HG03196 (cell line): Measurements from ENCODE around the gene KCND3.

Experiments
- ATAC-seq: cut with Tn5 transposase; IDR thresholded peaks from one replicate; pipeline ENCODE4 v1.9.1; 2021; ENCODE audit not compliant: unreplicated experiment

The KCND3 gene

DNA sequence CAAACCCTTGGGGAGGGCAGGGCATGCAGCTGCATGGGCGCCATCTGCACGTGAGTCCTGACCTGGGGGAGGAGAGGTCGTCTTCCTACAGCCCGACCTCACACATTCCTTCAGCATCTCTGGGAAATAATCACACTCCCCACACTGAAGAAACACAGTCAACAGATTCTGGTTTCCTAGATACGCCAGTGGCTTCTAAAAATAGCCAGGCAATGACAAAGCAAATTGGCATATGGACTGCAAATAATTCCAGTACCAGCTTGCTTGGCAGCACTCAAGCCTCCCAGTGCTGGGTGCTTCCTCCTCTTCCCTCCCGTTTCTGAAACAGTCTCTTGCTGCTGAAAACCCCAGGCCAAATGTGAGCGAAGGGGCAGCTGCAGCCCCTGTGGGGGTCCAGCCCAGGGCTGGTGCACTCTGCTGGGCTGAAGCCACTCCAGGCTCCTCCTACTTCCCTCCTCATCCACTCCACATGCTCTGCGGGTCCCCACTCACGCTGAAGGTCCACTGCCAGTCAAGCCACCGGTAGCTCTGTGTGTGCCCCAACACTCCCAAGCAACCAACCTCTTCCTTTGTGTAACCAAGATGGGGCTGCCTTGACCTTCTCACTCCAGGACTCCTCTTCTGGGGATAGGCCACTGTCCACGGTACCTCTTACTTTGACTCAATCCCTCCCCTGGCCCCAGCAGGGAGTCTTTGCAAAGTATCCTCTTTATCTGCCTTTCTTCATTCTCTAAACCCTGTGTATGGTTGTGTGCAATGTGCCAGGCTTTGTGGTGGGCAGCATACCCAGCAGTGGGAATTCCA lies 69.0 kb downstream of the KCND3 start:
- no peak for ATAC-seq

DNA sequence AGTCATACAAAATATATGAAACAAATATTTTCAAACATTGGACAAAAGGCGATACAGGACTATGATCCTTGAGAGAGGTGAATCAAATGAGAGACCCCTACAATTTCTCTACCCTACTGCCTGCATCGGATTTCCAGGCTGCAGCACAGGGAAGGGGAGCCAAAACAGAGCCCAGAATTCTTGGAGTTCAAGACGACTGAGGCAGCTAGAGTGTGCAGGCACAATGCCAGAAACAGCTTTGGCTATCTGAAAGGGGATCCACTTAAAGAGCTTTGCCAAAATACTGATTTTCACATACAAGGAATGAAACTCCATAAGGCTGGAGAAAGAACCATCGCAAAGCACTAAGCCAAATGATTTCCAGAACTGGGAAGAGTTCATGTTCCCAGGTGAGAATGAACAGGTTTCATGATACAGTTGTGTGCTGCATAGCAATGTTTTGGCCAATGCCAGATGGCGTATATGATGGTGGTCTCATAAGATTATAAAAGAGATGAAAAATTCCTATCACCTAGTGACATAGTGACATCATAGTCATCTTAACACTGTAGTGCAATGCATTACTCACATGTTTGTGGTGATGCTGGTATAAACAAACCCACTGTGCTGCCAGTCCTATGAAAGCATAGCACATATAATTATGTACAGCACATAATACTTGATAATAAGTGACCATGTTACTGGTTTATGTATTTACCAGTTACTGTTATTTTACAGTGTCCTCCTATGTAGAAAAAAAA lies 77.5 kb downstream of the KCND3 start:
- no peak for ATAC-seq

DNA sequence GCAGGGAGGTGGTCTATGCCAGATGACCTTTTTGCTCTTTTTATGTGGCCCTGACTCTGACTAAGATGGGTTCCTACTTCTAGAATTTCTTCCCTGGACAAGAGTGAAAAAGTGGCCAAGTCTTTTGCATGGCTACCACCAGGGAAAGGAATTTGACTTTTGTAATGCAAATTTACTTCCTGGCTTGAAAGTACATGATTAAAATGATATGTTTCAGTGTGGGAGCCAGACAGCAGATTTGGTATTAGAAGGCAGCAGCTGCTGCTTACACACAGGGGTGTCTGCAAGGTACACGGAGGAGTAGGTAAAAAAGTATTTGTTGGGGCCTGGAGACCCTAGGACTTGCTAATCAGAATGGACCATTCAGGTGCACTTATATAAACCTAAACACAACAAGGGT lies 78.4 kb downstream of the KCND3 start:
- no peak for ATAC-seq

DNA sequence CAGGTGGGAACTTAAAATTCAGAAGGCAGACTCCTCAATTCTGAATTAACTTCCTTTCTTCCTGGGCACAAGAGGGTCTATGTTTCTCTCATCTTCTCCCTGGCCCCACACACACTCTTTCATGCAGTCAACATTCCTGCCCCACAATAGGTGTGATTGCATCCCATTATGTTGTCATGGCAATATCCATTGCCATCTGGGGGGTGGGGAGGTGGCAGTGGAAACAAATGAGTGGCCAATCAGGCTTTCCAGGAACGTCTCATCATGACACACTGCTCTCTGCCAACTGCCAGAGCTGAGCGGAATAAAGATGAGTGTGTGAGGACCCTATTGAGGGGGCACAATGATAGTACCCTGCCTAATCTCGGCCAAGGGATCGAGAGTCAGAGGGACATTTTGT lies 80.4 kb downstream of the KCND3 start:
- no peak for ATAC-seq

DNA sequence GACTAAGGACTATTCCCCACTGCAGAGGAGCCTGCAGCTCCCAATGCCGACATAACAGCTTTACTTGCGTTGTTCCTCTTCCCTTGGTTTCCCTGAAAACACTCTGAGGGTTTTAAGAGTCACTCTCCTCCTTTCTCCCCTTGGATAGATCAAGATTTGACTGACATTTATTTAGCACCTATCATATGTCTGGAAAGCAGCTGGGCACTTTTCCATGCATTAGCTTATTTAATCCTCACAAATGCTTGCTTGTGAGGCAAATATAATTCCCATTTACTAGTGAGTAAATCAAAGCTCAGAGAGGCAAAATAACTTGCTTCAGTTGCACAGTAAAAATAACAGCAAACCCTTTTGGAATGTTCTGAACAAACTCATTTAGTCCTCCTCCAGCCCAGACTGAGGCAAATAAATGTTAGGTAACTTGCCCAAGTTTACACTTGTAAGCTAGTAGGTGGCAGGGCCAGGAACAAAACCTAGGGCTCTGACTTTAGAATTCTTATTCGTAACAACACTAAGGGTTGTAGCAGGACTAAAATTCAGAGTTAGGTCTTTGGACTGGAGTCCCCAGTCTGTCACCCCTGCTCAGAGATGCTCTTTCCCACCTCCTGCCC lies 81.4 kb downstream of the KCND3 start:
- ATAC-seq, result no peak

DNA sequence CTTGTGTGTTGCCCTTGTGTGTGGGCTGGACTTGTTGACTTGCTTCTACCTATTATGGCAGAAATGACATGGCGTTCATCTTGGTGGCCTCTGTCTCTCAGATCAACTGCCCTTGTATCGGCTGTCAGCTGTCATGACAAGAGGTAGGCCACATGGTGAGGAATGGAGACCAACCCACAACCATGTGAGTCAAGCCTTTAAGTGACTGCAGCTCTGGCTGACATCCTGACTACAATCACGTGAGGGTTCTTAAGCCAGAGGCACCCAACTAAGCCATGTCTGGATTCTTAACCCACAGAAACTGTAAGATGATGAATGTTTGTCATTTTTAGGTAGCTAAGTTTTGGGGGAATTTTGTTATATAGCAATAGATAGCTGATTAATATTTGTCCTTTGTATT lies 82.1 kb downstream of the KCND3 start:
- no peak for ATAC-seq

DNA sequence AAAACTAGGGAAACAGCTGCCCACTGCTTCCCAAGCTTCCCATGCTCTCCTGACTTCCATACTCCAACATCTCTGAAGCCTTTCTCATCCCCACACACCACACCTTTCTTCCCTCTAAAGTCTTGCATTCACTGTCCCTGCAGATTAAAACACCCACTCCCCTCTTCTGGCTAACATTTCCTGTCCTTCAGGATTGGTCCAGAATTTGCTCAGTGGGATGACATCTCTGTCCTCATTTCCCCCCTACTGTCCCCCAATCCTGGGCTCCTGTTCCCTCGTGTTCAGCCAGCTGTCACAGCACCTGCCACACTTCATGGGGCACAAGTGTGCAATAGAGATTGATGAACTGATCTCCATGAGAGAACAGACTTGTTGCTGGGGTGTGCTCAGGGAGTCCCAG lies 82.7 kb downstream of the KCND3 start:
- ATAC-seq, result no peak

DNA sequence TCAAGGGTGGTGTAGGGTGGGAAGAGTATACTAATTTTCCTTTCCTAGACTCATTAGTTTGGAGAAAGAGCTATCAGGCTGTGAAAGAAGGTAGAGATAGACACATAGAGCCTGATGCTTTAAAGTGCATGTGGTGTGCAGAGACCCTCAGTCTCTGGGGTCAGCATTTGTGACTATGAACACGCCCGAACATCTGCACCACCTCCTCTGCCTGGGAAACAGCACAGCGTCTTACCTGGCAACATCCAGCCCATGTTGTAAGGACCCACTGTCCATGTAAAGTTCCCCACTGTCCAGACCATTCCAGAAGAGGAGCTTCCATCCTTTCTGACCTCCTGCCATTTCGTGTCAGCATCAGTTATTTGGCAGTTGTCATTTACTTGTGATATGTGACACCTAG lies 83.4 kb downstream of the KCND3 start:
- ATAC-seq, result no peak

DNA sequence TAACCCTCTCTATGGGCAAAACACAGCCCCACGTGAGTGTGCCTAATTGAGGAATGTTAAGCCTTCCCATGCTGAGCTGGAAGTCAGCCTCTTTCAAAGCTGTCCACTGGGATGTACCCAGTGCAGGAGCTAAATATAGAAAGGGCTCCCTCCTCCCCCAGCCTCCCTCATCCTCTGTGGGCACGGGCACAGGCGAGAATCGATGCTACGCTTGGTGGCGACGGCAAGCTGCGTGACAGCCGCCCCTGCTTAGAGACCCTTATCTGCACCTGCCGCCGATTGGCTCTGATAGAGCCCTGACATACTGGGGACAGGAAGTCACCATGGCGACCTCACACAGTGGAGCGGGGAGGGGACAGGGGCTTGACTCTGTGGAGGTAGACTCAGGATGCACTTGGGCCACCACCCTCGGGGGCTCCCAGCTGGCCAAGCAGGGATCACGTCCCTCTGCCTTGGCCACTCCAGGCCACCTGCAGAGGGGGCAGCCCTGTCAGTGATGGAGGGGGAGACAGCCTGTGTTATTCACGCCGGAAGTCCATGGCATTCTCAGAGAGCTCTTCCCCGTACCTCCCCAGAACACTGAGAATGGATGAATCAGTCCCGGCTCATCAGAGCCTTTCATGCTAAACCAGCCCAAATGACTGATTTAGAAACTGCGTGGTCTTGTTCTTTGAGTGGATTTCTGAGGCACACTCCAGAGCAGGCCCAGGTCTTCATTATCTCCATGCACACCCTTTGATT lies 84.8 kb downstream of the KCND3 start:
- no peak for ATAC-seq

DNA sequence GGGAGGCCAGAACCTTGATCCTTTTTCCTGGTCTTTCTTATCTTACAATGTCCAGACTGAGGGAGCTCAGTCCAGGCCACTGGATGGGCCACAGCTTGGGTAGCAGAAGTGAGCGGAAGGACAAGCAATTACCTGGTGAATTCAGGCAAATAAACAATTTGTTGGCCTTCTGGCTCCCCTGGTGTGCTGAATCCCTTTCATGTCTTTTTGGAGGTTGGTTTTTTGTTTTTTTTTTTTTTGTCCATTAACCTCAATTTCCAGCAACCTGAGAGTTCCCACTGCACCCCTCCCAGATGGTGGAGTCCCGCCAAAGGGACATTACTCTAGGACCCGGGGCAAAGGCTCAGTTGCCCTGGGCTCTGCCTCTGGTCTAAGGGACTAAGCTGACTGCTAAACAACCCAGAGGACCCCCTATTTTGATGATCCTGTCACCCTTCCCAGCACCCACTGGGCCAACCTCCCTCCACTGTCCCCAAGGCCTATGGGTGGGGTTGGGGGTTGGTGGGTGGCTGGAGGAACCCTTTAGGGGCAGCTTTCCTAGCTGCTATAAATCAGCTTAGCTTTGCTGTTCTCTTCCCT lies 85.5 kb downstream of the KCND3 start:
- ATAC-seq, result no peak

DNA sequence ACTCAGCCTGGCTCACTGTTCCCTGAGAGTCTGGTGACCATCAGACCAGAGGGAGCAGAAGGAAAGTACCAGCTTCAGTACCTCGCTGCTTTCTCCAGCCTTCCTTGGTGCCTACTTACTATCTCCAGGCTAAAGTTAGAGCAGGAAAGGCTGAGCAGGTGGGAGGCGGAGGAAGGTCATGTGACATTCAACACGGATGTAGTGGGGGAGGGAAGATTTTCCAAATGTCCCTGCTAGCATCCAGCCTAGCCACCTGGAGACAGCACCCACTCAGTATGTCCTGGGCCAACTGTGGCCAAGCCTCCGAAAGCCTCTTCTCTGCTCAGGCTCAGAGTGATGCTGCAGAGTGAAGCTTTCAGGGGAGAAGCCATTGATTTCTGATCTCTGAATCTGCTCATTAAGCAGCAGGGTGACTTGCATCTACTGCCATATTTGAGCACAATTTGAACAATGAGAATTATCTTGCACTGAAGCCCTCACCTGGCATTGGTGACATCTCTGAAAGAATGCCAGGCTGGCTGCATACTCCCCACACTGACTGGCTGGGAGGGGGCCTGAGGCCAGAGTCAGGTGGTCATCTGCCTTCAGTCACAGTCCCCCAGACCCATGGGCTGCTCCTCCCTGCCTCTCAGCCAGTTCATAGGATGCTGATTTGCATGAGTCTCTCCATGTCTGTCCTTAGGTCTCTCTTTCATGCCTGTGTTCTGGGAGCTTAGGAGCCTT lies 86.2 kb downstream of the KCND3 start:
- no peak for ATAC-seq

DNA sequence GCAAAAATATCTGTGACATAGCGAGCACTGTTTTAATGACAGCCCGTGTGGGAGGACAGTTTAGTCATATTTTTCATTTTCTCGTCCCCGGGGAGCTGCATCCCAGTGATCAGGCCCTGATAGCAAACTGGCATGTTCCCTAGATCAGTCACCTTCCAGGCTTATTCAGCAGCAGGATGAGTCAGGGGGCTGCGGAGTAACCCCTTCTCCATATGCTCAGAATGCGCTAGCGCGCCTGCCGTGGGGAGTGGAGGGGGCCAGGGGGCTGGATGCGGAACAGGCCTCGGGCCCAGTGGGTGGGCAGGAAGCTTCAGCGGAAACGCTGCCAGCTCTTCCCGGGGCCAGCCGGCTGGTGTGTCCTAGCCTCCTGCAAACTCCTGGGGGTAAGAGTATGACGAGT lies 94.0 kb downstream of the KCND3 start:
- ATAC-seq, result no peak

DNA sequence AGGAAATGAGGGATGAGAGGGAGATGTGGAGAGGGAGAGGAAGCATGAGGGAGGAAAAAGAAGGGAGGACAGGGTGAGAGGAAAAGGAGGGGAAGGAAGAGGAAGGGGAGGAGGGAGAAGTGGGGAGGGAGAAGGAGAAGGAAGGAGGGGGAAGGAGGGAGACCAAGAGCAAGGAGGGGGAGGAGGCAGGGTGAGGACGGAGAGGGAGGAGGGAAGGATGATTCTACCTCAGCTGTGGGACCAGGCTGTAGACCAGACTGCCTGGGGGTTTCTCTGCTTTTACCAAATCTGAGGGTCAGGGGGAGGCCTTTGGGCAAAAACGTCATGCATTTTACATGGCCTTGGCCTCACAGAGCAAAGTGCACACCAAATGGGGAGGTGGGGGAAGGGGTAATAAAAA lies 94.5 kb downstream of the KCND3 start:
- ATAC-seq, result no peak

DNA sequence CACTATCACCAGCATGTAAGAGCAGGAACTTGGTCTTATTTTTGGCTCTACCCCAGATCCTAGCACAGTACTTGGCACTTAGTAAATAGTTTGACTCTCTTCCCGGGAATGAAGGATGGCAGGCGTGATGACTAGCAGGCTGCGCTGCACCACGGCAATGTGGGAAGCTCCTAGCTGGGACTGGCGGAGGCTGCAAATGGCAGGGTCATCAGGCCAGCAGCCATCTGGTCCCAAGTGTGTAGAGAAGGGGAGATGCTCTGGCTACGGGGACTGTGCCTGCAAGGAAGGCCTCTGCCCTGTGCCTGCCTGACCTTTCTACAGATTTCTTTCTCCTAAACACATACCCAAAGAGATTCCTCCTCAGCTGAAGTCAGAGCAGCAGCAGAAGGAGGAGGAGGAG lies 95.0 kb downstream of the KCND3 start:
- no peak for ATAC-seq

DNA sequence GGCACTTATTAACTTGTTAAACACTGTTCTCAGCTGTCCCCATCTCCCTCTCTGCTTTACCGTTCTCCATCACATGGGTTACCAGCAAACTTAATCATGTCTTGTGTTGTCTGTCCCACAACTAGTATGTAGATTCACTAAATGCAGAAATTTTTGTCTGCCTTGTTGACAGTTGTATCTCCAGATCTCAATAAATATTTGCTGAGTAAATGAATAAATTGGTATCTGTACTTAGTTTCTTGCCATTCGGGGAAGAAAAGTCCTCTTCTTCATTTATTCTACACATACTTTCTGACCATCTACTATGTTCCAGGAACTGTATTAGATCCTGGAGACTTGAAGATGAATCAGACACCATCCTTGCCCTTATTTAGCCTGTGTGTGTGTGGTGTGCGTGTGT lies 97.9 kb downstream of the KCND3 start:
- ATAC-seq, result no peak

DNA sequence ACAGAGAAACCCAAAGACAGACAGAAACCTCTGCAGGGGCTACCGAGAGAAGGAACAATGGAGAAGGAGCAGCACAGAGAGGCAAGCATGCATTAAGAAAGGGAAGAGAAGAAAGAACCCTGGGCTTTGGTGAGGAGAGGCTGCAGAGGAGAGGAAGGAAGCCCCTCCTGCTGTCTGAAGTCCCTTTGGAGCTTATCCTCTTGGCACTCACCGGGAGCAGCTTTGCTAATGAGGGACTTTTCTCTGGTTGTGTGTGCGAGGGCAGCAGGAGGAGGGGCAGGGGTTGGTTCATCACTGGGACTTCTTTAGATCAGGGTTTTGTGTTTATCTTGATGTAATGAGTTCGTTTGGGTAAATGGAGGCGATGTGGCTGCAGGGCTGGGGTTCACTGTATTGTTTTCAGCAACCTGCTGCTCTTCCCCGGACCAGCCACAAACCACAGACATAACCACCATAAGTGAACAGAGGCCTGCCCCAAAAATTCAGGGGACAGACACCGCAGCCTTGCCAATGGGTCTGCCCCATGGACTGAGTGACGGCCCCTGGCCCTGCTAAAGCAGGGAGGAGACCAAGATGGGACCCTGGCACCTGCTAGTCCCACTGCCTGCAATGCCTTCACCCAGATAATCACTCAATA lies 100.6 kb downstream of the KCND3 start:
- ATAC-seq, result no peak

DNA sequence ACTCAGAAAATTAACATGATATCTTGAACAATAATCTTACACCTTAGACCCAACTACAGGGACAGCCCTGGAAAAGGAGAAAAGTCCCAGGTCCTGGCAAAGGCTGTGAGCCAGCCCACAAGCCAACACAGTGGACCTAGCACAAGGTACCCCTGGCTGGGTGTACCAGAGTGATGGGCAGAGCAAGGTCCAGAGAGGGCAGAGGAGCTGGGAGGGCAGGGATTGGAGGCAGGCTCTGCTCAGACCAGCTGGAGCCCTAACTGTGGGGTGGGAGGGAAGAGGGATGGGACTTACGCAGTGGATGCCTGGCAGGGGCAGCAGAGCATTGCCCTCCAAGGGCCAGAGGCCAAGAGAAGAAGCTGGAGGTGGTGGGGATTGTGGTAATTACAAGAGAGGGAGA lies 101.6 kb downstream of the KCND3 start:
- ATAC-seq, result no peak

DNA sequence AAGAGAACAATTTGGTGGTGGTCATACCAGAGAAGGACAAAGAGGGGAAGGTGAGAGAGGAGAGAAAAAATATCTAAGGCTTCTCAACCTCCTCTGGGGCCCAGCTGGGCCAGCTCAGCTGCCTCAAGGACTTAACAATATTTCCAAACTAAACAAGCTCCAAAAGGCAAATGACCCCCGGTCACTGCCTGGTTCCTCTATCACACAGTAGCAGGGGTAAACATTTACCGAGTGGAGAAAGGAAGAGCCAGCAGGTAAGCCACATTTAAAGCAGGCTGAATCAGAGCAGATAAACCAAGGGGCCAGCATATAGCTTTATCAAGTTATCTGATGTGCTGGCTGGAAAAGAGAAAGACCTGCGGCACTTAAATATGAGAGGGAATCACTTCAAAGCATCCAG lies 102.1 kb downstream of the KCND3 start:
- no peak for ATAC-seq

DNA sequence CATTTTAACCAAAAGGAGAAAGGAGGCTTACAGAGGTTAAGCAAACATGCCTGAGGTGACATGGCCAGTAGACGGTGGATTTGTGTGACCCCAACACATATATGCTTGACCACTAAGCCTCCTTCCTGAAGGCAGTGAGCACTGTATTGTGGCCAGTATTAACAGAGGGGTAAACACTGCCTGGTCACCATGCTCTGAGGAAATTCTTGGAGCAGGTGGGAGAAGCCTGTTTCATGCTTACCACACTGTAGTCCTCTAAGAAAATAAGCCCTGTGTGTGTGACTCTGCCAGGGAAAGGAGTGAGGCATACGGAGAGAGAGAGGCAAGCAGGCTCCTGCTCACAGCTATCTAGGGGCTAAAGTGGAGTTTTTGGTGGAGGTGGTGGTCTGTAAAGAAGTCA lies 102.7 kb downstream of the KCND3 start:
- ATAC-seq, result no peak
